KMS-11 (cell line): ENCODE data around the gene LAP3.
"Not testable (repeated sequence)": the region's sequence is repeated elsewhere in the genome, so short reads cannot be mapped to it uniquely, and the experiment has no call there.

Experiments
- H2AFZ ChIP-seq: fragments of 200-600 bp; sonication (generic); 2 replicates; pipeline ENCODE4 v1.6.1; 2016; ENCODE audit warnings: antibody characterized with exemption, mixed run types, low read depth
- H3K27ac ChIP-seq: fragments of 200-600 bp; sonication (generic); 2 replicates; pipeline ENCODE4 v1.6.1; 2016; ENCODE audit warnings: mild to moderate bottlenecking, mixed run types
- H3K27me3 ChIP-seq: fragments of 200-600 bp; sonication (generic); 2 replicates; pipeline ENCODE4 v1.6.1; 2017; ENCODE audit warnings: mild to moderate bottlenecking, low read depth, mixed run types, moderate library complexity; ENCODE audit not compliant: insufficient read depth
- H3K36me3 ChIP-seq: fragments of 200-600 bp; sonication (generic); 2 replicates; pipeline ENCODE4 v1.6.1; 2017; ENCODE audit warnings: mild to moderate bottlenecking, mixed run types; ENCODE audit not compliant: insufficient read depth
- H3K4me1 ChIP-seq: fragments of 200-600 bp; sonication (generic); 2 replicates; pipeline ENCODE4 v1.6.1; 2016; ENCODE audit warnings: mild to moderate bottlenecking, low read depth, mixed run types; ENCODE audit not compliant: poor library complexity, severe bottlenecking
- H3K4me2 ChIP-seq: fragments of 200-600 bp; sonication (generic); 2 replicates; pipeline ENCODE4 v1.7.0; 2016; ENCODE audit warnings: mild to moderate bottlenecking, mixed run types
- H3K4me3 ChIP-seq: fragments of 200-600 bp; sonication (generic); IDR thresholded peaks from 2 replicates; pipeline ENCODE4 v1.6.1; 2017; ENCODE audit warnings: low read depth, low read length, mixed read lengths; ENCODE audit not compliant: insufficient read depth
- H3K79me2 ChIP-seq: fragments of 200-600 bp; sonication (generic); 2 replicates; pipeline ENCODE4 v1.6.1; 2016; ENCODE audit warnings: low read depth, mixed run types; ENCODE audit not compliant: insufficient read depth
- H3K9ac ChIP-seq: fragments of 200-600 bp; sonication (generic); 2 replicates; pipeline ENCODE4 v1.6.1; 2016; ENCODE audit warnings: mild to moderate bottlenecking, mixed run types
- H4K20me1 ChIP-seq: fragments of 200-600 bp; sonication (generic); 2 replicates; pipeline ENCODE4 v1.6.1; 2016; ENCODE audit warnings: mild to moderate bottlenecking, mixed run types; ENCODE audit not compliant: insufficient read depth
- CTCF ChIP-seq: fragments of 200-600 bp; sonication (generic); conservative IDR thresholded peaks from 2 replicates; pipeline ENCODE4 v1.6.1; 2017; ENCODE audit warnings: low read depth, mild to moderate bottlenecking, antibody characterized with exemption, low read length, moderate library complexity, mixed read lengths

The LAP3 gene

GRCh38 chr4:17535242-17535641 is 41.8 kb upstream of the LAP3 start:
- Histone ChIP-seq H4K20me1 (no peaks in the 10 kb centered on the region), H2AFZ (peak overlapping the region; percentile 66), H3K4me2 (peak overlapping the region; percentile 79), H3K36me3 (no peaks in the 10 kb centered on the region), H3K27me3 (no peaks in the 10 kb centered on the region), H3K79me2 (no peaks in the 10 kb centered on the region), H3K27ac (peak overlapping the region; percentile 91), H3K4me1 (peaks cover 54% of the 10 kb centered on the region), H3K9ac (peak overlapping the region; percentile 70), H3K4me3 (no peak overlapping the region)
- no peak for TF ChIP-seq CTCF

DNA sequence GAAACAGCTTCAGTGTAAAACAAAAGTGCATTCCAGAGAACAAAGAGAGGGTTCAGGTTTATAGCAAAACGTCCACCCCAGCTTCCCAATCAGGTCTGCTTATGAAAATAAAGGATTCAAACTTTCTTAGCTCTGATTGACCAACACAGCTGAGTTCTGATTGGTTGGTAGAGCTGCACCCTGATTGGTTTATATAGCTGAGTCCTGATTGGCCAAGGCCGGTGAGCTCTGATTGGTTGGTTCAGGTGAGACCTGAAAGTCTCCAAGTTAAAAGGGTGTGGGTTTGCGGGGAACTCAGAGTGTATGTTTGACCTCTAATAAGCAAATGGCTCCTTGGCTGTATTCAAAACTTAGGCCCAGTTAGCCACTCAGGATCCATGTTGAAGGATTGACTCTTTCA is 41.1 kb upstream of the LAP3 start:
- H3K9ac ChIP-seq: peak overlapping the region; percentile 70; the same call in 1 of the 2 replicates
- H3K27me3 ChIP-seq: no peaks in the 10 kb centered on the region
- H3K4me2 ChIP-seq: peak overlapping the region; percentile 79
- H3K4me1 ChIP-seq: peaks cover 48% of the 10 kb centered on the region
- H3K79me2 ChIP-seq: no peaks in the 10 kb centered on the region
- no peaks in the 10 kb centered on the region for H4K20me1 ChIP-seq
- peak overlapping the region; percentile 91 for H3K27ac ChIP-seq
- no peaks in the 10 kb centered on the region for H3K36me3 ChIP-seq
- H2AFZ ChIP-seq: peak overlapping the region; percentile 66
- H3K4me3 ChIP-seq: no peak overlapping the region
- TF ChIP-seq CTCF: no peak

GRCh38 chr4:17537060-17537459 is 39.9 kb upstream of the LAP3 start:
- not testable (repeated sequence) for H3K36me3 ChIP-seq, H3K27ac ChIP-seq, H3K27me3 ChIP-seq, H3K4me3 ChIP-seq, H3K79me2 ChIP-seq, H4K20me1 ChIP-seq, H3K9ac ChIP-seq, H2AFZ ChIP-seq, H3K4me2 ChIP-seq
- H3K4me1 ChIP-seq: peaks cover 36% of the 10 kb centered on the region

- H3K4me1 ChIP-seq: no peaks in the 10 kb centered on the region
- no peak overlapping the region for H3K9ac ChIP-seq
- no peak overlapping the region for H3K27ac ChIP-seq
- H4K20me1 ChIP-seq: no peaks in the 10 kb centered on the region
- no peak overlapping the region for H3K4me2 ChIP-seq
- no peaks in the 10 kb centered on the region for H3K36me3 ChIP-seq
- TF ChIP-seq CTCF: no peak
- no peaks in the 10 kb centered on the region for H3K27me3 ChIP-seq
- H3K4me3 ChIP-seq: no peak overlapping the region
- H2AFZ ChIP-seq: no peak overlapping the region
- no peaks in the 10 kb centered on the region for H3K79me2 ChIP-seq
These were observed 32.8 kb upstream of the LAP3 start for GRCh38 chr4:17544205-17544604.

GRCh38 chr4:17544831-17545234 is 32.2 kb upstream of the LAP3 start:
- H3K9ac ChIP-seq: no peak overlapping the region
- H3K4me3 ChIP-seq: no peak overlapping the region
- no peaks in the 10 kb centered on the region for H4K20me1 ChIP-seq
- H3K4me1 ChIP-seq: peaks cover 2% of the 10 kb centered on the region
- no peak for TF ChIP-seq CTCF
- no peak overlapping the region for H2AFZ ChIP-seq
- H3K36me3 ChIP-seq: no peaks in the 10 kb centered on the region
- no peak overlapping the region for H3K4me2 ChIP-seq
- no peaks in the 10 kb centered on the region for H3K79me2 ChIP-seq
- no peak overlapping the region for H3K27ac ChIP-seq
- no peaks in the 10 kb centered on the region for H3K27me3 ChIP-seq
